NOMO-1 treated with dmso at 0.1 percent for 144 hours (cell line): ENCODE measurements around the gene STC2.
"Not testable (repeated sequence)": the region's sequence is repeated elsewhere in the genome, so short reads cannot be mapped to it uniquely, and the experiment has no call there.

Source experiments
- DNase-seq: peaks from one replicate; lab custom pipeline; 2025; ENCODE audit not compliant: unreplicated experiment; lab: John Stamatoyannopoulos, UW

The STC2 gene

GRCh38 chr5:173296737-173297676 is 31.2 kb downstream of the STC2 start:
- DNase-seq: no peak

GRCh38 chr5:173295796-173296195 is 32.4 kb downstream of the STC2 start:
- DNase-seq: no peak

- DNase-seq: no peak
These were observed 33.4 kb downstream of the STC2 start for GRCh38 chr5:173294673-173295320.

GRCh38 chr5:173293817-173294672 is 34.2 kb downstream of the STC2 start:
- DNase-seq: peak; percentile 40

GRCh38 chr5:173291722-173292658 is 36.2 kb downstream of the STC2 start:
- DNase-seq: no peak

- no peak for DNase-seq
These were observed 37.6 kb downstream of the STC2 start for GRCh38 chr5:173290477-173291131.

GRCh38 chr5:173289372-173289771 is 38.8 kb downstream of the STC2 start:
- DNase-seq: no peak

GRCh38 chr5:173288632-173289031 is 39.6 kb downstream of the STC2 start:
- DNase-seq: no peak

GRCh38 chr5:173287086-173287485 is 41.1 kb downstream of the STC2 start:
- no peak for DNase-seq

GRCh38 chr5:173284343-173284958 is 43.8 kb downstream of the STC2 start:
- not testable (repeated sequence) for DNase-seq

GRCh38 chr5:173283318-173284288 is 44.6 kb downstream of the STC2 start:
- DNase-seq: peak; percentile 77

GRCh38 chr5:173282916-173283315 is 45.3 kb downstream of the STC2 start:
- DNase-seq: no peak

GRCh38 chr5:173281910-173282309 is 46.3 kb downstream of the STC2 start:
- DNase-seq: no peak

GRCh38 chr5:173279166-173279565 is 49.0 kb downstream of the STC2 start:
- DNase-seq: no peak

- no peak for DNase-seq
These were observed 49.6 kb downstream of the STC2 start for GRCh38 chr5:173278641-173279040.

GRCh38 chr5:173278172-173278571 is 50.0 kb downstream of the STC2 start:
- no peak for DNase-seq

- DNase-seq: no peak
These were observed 53.4 kb downstream of the STC2 start for GRCh38 chr5:173274771-173275170.

- peak; percentile 33 for DNase-seq
These were observed 56.8 kb downstream of the STC2 start for GRCh38 chr5:173271419-173271818.
